ENCODE results near the gene ANKS1A. TPM values are rescaled to one million over a fixed set of nuclear protein-coding genes. Genes with fewer than 3 reads are reported as not detected.

The ANKS1A gene
- total RNA-seq, 1 donor from 2014 or later, result 48.1 TPM

GRCh38 chr6:35086636-35087360 is 197.7 kb downstream of the ANKS1A start:
- DNase-seq (no peak), ATAC-seq (no peak)
- TF ChIP-seq, protein P1, sequence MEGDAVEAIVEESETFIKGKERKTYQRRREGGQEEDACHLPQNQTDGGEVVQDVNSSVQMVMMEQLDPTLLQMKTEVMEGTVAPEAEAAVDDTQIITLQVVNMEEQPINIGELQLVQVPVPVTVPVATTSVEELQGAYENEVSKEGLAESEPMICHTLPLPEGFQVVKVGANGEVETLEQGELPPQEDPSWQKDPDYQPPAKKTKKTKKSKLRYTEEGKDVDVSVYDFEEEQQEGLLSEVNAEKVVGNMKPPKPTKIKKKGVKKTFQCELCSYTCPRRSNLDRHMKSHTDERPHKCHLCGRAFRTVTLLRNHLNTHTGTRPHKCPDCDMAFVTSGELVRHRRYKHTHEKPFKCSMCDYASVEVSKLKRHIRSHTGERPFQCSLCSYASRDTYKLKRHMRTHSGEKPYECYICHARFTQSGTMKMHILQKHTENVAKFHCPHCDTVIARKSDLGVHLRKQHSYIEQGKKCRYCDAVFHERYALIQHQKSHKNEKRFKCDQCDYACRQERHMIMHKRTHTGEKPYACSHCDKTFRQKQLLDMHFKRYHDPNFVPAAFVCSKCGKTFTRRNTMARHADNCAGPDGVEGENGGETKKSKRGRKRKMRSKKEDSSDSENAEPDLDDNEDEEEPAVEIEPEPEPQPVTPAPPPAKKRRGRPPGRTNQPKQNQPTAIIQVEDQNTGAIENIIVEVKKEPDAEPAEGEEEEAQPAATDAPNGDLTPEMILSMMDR (IDR thresholded peaks at IDR 0.05), result no peak
- Histone ChIP-seq H3K27ac (no peak overlapping the region), H3K27me3 (ENCODE audit: low read depth) (no peaks in the 10 kb centered on the region), H3K9me3 (no peaks in the 10 kb centered on the region), H3K4me3 (no peak overlapping the region), H3K36me3 (peaks cover 98% of the 10 kb centered on the region), H3K4me1 (peaks cover 13% of the 10 kb centered on the region)
- intact Hi-C loops (cut with DNase I), result no loop called here

DNA sequence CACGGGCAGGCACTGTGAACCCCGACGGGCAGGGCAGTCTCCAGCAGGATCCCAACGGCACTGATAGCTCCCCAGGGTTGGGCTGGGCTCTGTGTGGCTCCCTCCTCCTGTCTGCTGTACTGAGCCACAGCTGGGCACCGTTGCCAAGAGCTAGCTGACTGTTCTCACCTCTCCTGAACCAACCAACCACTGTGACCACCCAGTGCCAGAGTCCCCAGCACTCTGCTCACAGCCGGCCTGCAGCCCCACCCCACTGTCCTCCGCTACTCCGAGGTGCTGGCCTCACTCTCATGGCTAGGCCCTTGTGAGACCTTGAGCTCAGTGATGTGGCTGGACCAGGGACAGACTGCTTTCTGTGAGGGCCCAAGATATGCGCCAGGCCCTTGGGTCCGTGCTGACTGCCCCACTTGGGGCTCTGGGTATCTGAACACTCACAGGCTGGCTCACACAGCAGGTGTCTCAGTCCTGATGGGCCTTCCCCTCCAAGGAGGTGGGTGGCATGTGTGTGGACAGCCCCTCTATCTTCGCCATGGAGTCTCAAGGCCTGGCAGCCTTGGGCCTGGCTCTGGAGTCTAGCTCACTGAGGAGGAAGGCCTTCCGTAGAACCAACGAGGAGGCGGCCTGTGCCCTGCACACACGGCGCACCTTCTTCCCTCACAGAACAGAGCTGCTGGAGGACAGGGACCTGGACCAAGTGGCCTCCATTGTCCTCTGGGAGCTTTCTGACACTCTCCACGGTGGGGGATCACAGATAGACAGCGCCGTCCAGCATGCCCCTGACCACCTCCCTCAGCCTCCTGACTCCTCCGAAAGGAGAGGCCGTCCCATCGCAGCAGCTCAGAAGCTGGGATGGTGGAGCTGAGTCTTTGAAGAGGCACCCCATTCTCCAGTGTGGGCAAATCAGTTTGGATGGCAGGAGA is 198.6 kb downstream of the ANKS1A start:
- H3K4me1 ChIP-seq, result peaks cover 11% of the 10 kb centered on the region
- peaks cover 90% of the 10 kb centered on the region for H3K36me3 ChIP-seq

DNA sequence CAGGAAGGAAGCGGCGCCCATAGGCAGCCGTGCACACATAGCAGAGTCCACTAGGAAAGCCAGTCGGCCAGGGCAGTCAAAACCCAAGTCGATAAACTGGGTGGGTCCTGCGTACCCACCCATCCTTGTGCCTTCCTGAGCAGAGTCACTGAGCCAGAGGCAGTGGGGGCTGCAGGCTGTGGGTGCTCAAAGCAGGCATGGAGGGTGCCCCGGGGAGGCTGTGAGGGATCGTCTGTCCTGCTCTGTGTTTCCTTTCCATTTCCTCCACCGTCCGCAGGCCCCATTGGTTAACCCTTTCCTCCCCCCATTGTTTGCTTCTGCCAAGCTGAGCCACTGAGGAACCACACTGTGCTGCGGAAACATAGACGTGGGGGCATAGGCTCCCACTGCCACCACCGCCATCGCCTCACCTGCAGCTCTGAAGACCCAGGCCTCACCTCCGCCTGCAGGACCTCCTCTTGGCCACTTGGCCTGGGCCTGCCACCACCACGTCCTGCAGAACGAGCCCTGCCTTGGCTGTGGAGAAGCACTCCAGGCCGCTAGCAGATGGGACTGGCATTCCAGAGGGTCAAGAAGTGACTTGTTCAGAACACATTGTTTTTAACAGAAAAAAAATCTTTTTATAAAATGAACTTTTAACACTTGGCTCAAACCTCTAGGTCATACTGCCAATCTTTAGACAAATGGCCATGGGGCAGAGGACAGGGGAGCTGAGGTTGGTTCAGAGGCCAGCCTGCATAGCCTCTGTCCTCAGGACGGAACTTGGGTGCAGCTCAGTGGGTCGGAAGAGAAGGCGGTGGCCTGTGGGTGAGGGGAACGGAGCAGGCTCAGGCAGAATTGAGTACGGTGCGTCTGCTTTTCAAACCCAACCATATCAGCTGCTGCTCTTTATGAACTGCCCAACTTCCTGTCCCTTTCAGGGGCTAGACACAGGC is 199.5 kb downstream of the ANKS1A start:
- ATAC-seq, result no peak
- intact Hi-C loops (cut with DNase I), result no loop called here
- Histone ChIP-seq H3K27me3 (ENCODE audit: low read depth) (no peaks in the 10 kb centered on the region), H3K4me3 (no peak overlapping the region), H3K27ac (no peak overlapping the region), H3K9me3 (no peaks in the 10 kb centered on the region), H3K4me1 (peaks cover 20% of the 10 kb centered on the region), H3K36me3 (peaks cover 81% of the 10 kb centered on the region)
- DNase-seq, result no peak
- TF ChIP-seq, protein P1 (IDR thresholded peaks at IDR 0.05), result no peak

More for the DNA sequence above, 198.6 kb downstream of the ANKS1A start:
- DNase-seq (no peak), ATAC-seq (peak in 1 of 2 donors; percentile 7)
- intact Hi-C loops (cut with DNase I), result no loop called here
- TF ChIP-seq, protein P1 (IDR thresholded peaks at IDR 0.05), result no peak
- H3K4me3 ChIP-seq, result no peak overlapping the region
- H3K27ac ChIP-seq, result no peak overlapping the region
- no peaks in the 10 kb centered on the region for H3K9me3 ChIP-seq
- H3K27me3 ChIP-seq (ENCODE audit: low read depth), result no peaks in the 10 kb centered on the region

DNA sequence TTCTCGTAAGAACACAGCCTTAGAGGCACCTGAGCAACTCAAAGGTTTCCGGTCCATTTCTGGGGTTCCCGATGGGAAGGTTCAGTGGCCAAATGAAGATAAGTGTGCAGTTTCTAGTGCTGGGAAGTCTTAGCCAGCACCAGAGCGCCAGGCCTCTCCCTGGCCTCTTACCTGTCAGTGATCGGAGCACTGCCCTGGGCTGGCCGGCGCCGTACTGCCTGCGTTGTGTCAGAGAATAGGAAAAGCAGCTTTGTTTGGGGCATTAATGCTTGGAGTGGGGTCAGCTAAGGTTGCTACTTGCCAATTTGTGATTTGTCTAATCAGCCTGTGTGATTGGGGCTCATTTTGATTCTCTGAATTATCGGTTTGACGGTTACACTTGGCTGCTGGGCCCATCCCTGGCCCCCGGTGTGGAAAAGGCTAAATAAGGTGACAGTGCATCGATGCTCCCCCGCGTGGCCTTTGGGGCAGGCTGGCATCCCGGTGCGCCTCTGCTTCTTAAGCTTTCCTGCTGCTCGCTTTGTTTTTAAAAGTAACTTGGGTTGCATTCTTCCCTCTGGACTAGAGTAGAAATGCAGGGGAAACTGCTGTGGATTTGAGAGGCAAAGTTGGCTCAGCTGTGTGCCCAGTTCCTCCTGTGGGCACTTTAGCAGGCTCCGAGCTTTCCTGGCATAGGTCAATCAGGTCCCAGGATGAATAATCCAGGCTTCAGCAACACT is 200.3 kb downstream of the ANKS1A start:
- TF ChIP-seq, protein P1 (IDR thresholded peaks at IDR 0.05), result no peak
- Histone ChIP-seq H3K4me1 (peaks cover 25% of the 10 kb centered on the region), H3K27ac (no peak overlapping the region), H3K4me3 (no peak overlapping the region), H3K36me3 (peaks cover 73% of the 10 kb centered on the region), H3K27me3 (ENCODE audit: low read depth) (no peaks in the 10 kb centered on the region), H3K9me3 (no peaks in the 10 kb centered on the region)
- DNase-seq (no peak), ATAC-seq (no peak)
- intact Hi-C loops (cut with DNase I), result no loop called here
